SJSA1 (cell line): Measurements from ENCODE around the gene MAP1A. TPM values are rescaled to one million over a fixed set of nuclear protein-coding genes. Genes with fewer than 3 reads are reported as not detected.
A peak's percentile ranks its signal among the peaks of the same experiment; 100 is the strongest.

Experiments
- DNase-seq, 2 experiments: peaks; one replicate each; pipeline ENCODE4 v3.0.0-alpha.2; 2015 to 2020; ENCODE audit warnings: low spot score in 2 of 2, low read depth in 1 of 2
- H3K27ac ChIP-seq: fragments of 250-450 bp; sonication (Bioruptor Pico); 2 replicates; pipeline ENCODE4 v1.5.1; 2020; ENCODE audit warnings: mild to moderate bottlenecking, moderate library complexity
- H3K27me3 ChIP-seq: fragments of 250-450 bp; sonication (Bioruptor Pico); replicated peaks from 2 replicates; pipeline ENCODE4 v1.5.1; 2020; ENCODE audit warnings: mild to moderate bottlenecking, moderate library complexity
- H3K36me3 ChIP-seq: fragments of 250-450 bp; sonication (Bioruptor Pico); 2 replicates; pipeline ENCODE4 v1.5.1; 2020; ENCODE audit warnings: mild to moderate bottlenecking
- H3K4me1 ChIP-seq: fragments of 250-450 bp; sonication (Bioruptor Pico); replicated peaks from 2 replicates; pipeline ENCODE4 v1.6.1; 2021; ENCODE audit warnings: mild to moderate bottlenecking
- H3K4me3 ChIP-seq: fragments of 250-450 bp; sonication (Bioruptor Pico); 2 replicates; pipeline ENCODE4 v1.5.1; 2020; ENCODE audit warnings: mild to moderate bottlenecking
- H3K9me3 ChIP-seq: fragments of 250-450 bp; sonication (Bioruptor Pico); replicated peaks from 2 replicates; pipeline ENCODE4 v1.5.1; 2020; ENCODE audit warnings: mild to moderate bottlenecking
- total RNA-seq: library from RNA; depleted of rRNA; stranded (reverse); fragments of >200 nt; shearing (Covaris generic); gene quantifications from 2 replicates; pipeline ENCODE4 v1.2.3, GENCODE V29; 2014

The MAP1A gene
- total RNA-seq, 1 experiment from 2014 or later: 58.7 TPM

GRCh38 chr15:43498990-43499389 is 18.4 kb upstream of the MAP1A start:
- no peak overlapping the region for H3K4me3 ChIP-seq
- H3K27ac ChIP-seq: no peak overlapping the region
- H3K27me3 ChIP-seq: no peaks in the 10 kb centered on the region
- H3K4me1 ChIP-seq: no peaks in the 10 kb centered on the region; the same call in 1 of the 2 replicates
- H3K36me3 ChIP-seq: no peaks in the 10 kb centered on the region
- H3K9me3 ChIP-seq: no peaks in the 10 kb centered on the region
- DNase-seq: no peak

DNA sequence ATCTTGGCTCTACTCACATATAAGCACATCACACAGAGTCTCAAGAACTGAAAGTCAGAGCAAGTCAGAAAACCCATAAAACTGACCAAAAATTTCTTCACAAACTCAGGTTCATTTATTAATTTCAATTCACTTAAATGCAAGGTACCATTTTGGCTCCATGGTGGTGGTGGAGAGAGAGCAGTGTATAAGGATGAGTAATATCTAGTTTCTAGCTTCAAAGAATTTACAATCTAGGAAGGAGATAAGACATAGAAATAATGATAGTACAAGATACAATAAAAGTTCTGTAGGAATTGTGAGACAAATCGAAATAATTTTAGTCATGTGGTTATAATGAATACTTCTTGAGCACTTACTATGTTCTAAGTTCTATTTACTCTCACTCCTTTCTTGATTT is 17.8 kb upstream of the MAP1A start:
- no peak overlapping the region for H3K4me3 ChIP-seq
- H3K27me3 ChIP-seq: no peaks in the 10 kb centered on the region
- DNase-seq: no peak
- no peak overlapping the region for H3K27ac ChIP-seq
- no peaks in the 10 kb centered on the region for H3K4me1 ChIP-seq
- no peaks in the 10 kb centered on the region for H3K9me3 ChIP-seq
- H3K36me3 ChIP-seq: no peaks in the 10 kb centered on the region

GRCh38 chr15:43505738-43506137 is 11.7 kb upstream of the MAP1A start:
- Histone ChIP-seq H3K9me3 (no peaks in the 10 kb centered on the region), H3K36me3 (no peaks in the 10 kb centered on the region), H3K4me3 (no peak overlapping the region), H3K4me1 (peaks cover 7% of the 10 kb centered on the region), H3K27me3 (no peaks in the 10 kb centered on the region), H3K27ac (no peak overlapping the region)
- no peak for DNase-seq

- Histone ChIP-seq H3K27me3 (no peaks in the 10 kb centered on the region), H3K9me3 (no peaks in the 10 kb centered on the region), H3K4me3 (no peak overlapping the region), H3K27ac (no peak overlapping the region), H3K36me3 (no peaks in the 10 kb centered on the region), H3K4me1 (peaks cover 17% of the 10 kb centered on the region)
- no peak for DNase-seq
These were observed 9.0 kb upstream of the MAP1A start for GRCh38 chr15:43508421-43508820.

GRCh38 chr15:43508991-43509659 is 8.3 kb upstream of the MAP1A start:
- H3K9me3 ChIP-seq: no peaks in the 10 kb centered on the region
- DNase-seq: no peak
- H3K4me1 ChIP-seq: peaks cover 24% of the 10 kb centered on the region
- H3K27me3 ChIP-seq: no peaks in the 10 kb centered on the region
- H3K4me3 ChIP-seq: no peak overlapping the region
- H3K36me3 ChIP-seq: no peaks in the 10 kb centered on the region
- H3K27ac ChIP-seq: no peak overlapping the region

DNA sequence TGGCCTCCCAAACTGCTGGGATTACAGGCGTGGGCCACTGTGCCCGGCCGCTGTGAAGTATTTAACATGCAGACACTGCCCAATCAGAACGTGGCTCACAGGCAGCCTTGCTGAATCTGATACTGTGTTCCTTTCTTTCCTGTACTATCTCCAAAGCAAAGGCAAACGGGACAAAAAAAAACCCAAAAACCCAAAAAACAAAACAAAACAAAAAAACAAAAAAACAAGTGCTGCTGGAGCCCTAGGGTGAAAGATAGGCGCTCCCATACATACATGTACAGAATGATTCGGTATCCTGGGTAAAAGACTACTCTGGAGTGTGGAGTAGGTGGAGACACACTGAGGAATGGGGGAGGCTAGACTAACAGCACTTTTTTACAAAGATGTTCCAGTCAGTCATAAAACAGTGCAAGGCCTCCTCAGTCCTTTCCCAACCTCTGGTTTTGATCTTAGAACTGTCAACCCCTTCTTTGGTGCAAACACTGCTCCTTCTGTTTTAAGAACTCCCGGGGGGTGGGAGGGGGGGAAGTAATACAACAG is 7.7 kb upstream of the MAP1A start:
- Histone ChIP-seq H3K4me1 (peaks cover 28% of the 10 kb centered on the region), H3K27me3 (no peaks in the 10 kb centered on the region), H3K27ac (no peak overlapping the region), H3K4me3 (peak overlapping the region; percentile 45; the same call in 1 of the 2 replicates), H3K9me3 (no peaks in the 10 kb centered on the region), H3K36me3 (no peaks in the 10 kb centered on the region)
- DNase-seq: no peak

GRCh38 chr15:43510200-43511011 is 7.0 kb upstream of the MAP1A start:
- DNase-seq: peak; percentile 92 to 99
- Histone ChIP-seq H3K4me3 (peak overlapping the region; percentile 45), H3K27me3 (no peaks in the 10 kb centered on the region), H3K4me1 (peaks cover 29% of the 10 kb centered on the region), H3K27ac (peak overlapping the region; percentile 29), H3K9me3 (no peaks in the 10 kb centered on the region), H3K36me3 (no peaks in the 10 kb centered on the region)

- no peaks in the 10 kb centered on the region for H3K27me3 ChIP-seq
- DNase-seq: peak in 1 of 2 experiments; percentile 18
- peak overlapping the region; percentile 45 for H3K4me3 ChIP-seq
- no peak overlapping the region for H3K27ac ChIP-seq
- H3K36me3 ChIP-seq: no peaks in the 10 kb centered on the region
- no peaks in the 10 kb centered on the region for H3K9me3 ChIP-seq
- H3K4me1 ChIP-seq: peaks cover 37% of the 10 kb centered on the region
These were observed 6.2 kb upstream of the MAP1A start for GRCh38 chr15:43511012-43511885.

- Histone ChIP-seq H3K4me3 (no peak overlapping the region), H3K4me1 (peaks cover 51% of the 10 kb centered on the region), H3K27me3 (no peaks in the 10 kb centered on the region), H3K27ac (no peak overlapping the region), H3K36me3 (no peaks in the 10 kb centered on the region), H3K9me3 (no peaks in the 10 kb centered on the region)
- no peak for DNase-seq
These were observed 3.9 kb upstream of the MAP1A start for GRCh38 chr15:43513550-43513949.

DNA sequence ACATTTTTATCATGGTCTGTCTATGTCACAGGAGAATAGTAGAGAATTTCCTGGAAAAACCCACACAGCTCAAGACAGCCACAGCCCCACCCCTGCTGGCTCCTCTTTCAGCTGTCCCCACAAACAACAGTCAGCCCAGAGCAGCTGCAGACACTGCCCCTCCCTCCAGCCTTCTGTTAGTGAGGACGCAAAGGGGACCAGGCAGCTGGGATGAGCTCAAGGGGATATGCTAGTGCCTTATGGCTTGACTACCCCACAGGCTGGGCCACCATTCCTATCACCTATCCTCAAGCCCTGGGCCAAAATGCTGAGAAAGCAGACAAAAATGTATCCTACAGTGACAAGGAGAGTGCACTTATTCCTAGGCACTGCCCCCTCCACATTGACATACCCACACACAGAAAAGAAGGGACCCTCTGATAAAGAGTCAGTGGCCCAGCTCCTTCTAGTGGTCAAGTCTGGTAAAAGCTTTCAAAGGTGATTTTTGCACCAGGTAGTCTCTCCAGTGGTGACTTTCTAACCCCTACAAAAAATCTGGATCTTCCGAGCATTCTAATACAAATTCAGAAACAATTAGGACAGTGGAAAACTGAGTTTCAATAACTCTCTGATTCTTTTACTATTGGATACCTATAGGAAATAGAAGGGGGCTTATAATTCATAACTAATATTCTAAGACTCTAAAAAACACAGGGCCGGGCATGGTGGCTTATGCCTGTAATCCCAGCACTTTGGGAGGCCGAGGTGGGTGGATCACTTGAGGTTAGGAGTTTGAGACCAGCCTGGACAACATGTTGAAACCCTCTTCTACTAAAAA is 3.0 kb upstream of the MAP1A start:
- H3K27ac ChIP-seq: no peak overlapping the region
- peaks cover under 1% of the 10 kb centered on the region; the same call in 1 of the 2 replicates for H3K36me3 ChIP-seq
- H3K27me3 ChIP-seq: no peaks in the 10 kb centered on the region
- no peak overlapping the region for H3K4me3 ChIP-seq
- H3K9me3 ChIP-seq: no peaks in the 10 kb centered on the region
- DNase-seq: peak in 1 of 2 experiments; percentile 32
- H3K4me1 ChIP-seq: peaks cover 56% of the 10 kb centered on the region

GRCh38 chr15:43515741-43516140 is 1.7 kb upstream of the MAP1A start:
- H3K27ac ChIP-seq: peak overlapping the region; percentile 72; the same call in 1 of the 2 replicates
- H3K4me3 ChIP-seq: no peak overlapping the region

DNA sequence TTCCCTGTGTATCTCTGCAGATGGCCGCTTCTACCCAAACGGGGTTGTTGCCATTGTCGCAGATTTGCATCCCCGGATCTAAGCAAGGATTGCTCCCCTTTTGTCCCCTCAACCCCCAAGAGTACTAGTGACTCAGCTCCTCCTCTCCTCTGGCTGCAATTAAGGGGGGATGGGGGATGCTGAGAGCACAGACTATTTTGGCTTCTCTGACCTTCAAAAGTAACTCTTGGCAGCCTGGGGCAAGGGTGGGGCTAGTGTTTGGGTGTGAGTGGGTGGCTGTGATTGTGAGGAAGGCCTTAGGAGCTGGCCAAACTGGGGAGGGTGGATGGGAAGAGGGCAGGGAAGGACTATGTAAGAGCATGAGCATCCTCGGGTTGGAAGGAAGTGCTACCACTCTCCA is 1.2 kb upstream of the MAP1A start:
- DNase-seq: peak; percentile 38 to 59

More at GRCh38 chr15:43515741-43516140, 1.7 kb upstream of the MAP1A start:
- Histone ChIP-seq H3K9me3 (no peaks in the 10 kb centered on the region), H3K4me1 (peaks cover 53% of the 10 kb centered on the region), H3K36me3 (peaks cover 13% of the 10 kb centered on the region), H3K27me3 (no peaks in the 10 kb centered on the region)
- DNase-seq: no peak

More for the DNA sequence above, 1.2 kb upstream of the MAP1A start:
- peak overlapping the region; percentile 7; the same call in 1 of the 2 replicates for H3K4me3 ChIP-seq
- peaks cover 18% of the 10 kb centered on the region for H3K36me3 ChIP-seq
- peak overlapping the region; percentile 72 for H3K27ac ChIP-seq
- H3K4me1 ChIP-seq: peaks cover 49% of the 10 kb centered on the region
- H3K27me3 ChIP-seq: no peaks in the 10 kb centered on the region
- H3K9me3 ChIP-seq: no peaks in the 10 kb centered on the region
